ENCODE results near the gene WWC2. TPM values are rescaled to one million over a fixed set of nuclear protein-coding genes. Genes with fewer than 3 reads are reported as not detected.

Gene WWC2
- total RNA-seq, 1 donor = 1.1 TPM

DNA sequence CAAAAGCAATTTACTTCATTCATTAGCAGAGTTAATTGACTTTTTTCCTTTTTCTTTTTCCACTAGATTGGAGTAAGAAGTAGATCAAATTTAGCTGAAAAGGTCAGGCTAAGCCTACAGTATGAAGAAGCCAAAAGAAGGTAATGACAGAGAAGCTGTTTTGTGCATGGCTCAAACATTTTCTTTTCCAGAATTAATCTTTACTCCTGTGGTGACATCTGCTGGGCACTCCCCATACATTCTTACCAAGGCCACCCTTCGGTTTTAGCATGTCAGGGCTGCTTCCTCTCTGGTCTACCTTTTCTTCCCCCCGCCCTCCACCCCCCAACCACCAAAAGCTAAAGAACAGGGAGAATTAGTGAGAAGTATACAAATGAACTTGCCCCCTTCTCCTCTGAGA is 150.8 kb downstream of the WWC2 start:
- DNase-seq (ENCODE audit: low read depth in 2 of 3, low spot score in 2 of 3) = peak in 2 of 3 donors; percentile 47 to 75

- no peak for DNase-seq (ENCODE audit: low read depth in 2 of 3, low spot score in 2 of 3)
Measured at GRCh38 chr4:183250831-183251230, 151.8 kb downstream of the WWC2 start.

DNA sequence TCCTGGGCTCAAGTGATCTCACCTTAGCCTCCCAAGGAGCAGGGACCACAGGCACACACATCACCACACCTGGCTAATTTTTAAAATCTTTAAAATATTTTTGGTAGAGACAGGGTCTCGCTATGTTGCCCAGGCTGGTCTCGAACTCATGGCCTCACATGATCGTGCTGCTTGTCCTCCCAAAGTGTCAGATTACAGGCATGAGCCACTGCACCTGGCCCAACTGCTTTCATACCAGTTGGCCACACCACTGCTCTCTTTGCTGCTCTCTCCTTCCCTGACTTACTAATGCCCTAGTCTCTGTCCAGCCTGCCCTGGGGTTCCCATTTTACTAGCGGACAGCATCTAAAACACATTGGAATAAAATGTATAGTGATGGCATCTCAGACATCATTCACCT is 153.9 kb downstream of the WWC2 start:
- no peak for DNase-seq (ENCODE audit: low read depth in 2 of 3, low spot score in 2 of 3)

DNA sequence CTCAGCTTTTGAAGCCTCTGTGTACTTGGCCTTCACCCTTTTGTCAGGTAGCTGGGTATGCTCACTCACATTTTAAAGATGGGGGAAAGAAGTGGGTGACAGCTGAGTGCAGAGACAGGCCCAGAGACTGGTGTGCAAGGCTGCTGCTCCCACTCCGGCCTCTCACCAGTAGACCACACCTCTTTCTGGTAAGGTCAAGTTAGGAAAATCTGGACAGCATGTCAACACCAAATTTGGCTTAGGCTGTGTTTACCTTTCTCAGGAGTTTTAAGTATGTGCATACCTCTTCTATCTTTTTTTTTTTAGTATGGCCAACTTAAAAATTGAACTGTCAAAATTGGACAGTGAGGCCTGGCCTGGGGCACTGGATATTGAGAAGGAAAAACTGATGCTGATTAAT is 154.4 kb downstream of the WWC2 start:
- no peak for DNase-seq (ENCODE audit: low read depth in 2 of 3, low spot score in 2 of 3)

GRCh38 chr4:183254162-183254561 is 155.1 kb downstream of the WWC2 start:
- no peak for DNase-seq (ENCODE audit: low read depth in 2 of 3, low spot score in 2 of 3)

GRCh38 chr4:183255487-183255886 is 156.4 kb downstream of the WWC2 start:
- DNase-seq (ENCODE audit: low read depth in 2 of 3, low spot score in 2 of 3) = no peak

DNA sequence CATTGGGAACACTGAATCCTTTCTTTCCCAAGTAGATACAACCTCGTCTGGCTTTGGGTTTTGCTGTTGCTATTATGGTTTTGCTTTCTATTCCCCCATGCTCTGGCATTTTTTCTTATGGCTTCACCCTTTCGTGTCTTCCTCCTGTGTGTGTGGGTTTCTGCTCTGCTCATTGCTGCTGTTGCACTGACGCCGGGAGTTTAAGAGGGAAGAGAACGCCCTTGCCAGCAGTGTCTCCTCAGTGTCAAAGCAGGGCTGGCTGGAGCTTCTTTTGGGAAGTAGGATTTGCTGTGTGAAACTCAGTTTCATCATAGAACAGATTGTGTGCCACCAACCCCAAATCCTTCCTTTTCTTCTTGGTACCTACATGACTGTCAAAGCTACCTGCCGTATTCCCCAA is 157.3 kb downstream of the WWC2 start:
- DNase-seq (ENCODE audit: low read depth in 2 of 3, low spot score in 2 of 3) = no peak

DNA sequence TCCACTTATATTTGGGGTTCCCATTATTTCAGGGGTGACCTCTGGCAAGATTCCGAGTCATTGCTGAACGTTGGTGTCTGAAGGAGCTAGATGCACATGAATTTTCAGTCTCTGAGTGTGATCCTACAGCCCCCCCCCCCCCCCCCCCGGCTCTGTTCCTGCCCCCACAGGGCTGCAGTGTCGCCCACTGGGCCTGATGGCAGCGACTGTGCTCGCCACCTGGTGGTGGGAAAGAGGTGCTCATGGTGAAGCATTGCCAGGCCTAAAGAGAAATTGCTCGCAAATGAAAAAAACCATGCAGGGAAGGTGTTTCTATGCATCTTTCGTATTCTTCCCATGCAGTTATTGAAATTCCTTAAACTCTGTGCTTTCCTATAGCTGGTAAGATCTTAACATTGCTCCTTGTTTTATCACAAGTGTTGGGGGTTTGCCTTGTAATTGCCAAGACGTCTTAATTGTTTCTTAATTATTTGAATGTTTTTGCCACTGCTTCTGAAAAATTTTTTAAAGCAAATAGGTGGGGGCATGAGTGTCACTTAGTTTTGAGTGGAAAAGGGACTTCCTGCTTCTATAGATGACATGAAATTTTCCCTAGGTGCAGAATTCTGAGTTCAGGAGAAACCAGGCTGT is 157.8 kb downstream of the WWC2 start:
- DNase-seq (ENCODE audit: low read depth in 2 of 3, low spot score in 2 of 3) = peak in 2 of 3 donors; percentile 60 to 68

DNA sequence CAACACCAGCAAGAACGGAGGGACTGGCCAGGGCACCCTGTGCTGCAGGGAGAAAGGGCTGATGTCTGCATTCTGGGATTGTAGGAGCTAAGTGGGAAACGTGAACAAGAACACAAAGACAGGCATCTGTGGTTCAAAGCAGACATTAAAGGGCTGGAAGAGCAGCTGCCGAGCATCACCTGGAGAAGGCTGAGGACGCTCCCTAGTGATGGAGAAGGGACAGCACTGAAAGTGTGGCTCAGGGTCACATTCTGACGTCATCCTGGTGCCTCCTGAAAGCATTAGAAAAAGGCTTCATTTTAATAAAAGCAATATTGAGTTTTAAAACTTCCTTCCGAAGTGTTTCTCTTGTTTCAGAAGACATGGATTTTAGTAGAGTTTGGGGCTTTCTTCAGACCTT is 158.8 kb downstream of the WWC2 start:
- no peak for DNase-seq (ENCODE audit: low read depth in 2 of 3, low spot score in 2 of 3)

DNA sequence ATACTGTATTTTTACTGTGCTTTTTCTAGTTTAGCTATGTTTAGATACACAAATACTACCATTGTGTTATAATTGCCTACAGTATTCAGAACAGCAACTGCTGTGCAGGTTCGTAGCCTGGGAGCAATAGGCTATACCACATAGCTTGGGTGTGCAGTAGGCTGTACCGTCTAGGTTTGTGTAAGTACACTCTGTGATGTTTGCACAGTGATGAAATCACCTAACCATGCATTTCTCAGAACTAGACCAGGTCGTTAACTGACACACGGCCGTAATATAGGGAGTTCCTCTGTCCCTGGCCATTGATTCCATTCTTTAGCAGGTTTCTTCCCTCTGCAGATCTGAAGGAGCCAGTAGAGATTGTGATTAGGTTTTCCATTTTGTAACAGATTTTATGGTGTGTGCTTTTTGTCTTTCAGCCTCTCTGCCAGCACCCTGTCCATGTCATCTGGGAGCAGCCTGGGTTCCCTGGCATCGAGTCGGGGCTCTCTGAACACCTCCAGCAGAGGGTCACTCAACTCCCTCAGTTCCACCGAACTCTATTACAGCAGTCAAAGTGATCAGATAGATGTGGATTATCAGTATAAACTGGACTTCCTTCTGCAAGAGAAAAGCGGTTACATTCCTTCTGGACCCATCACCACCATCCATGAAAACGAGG is 161.6 kb downstream of the WWC2 start:
- DNase-seq (ENCODE audit: low read depth in 2 of 3, low spot score in 2 of 3) = no peak

- peak; percentile 36 to 90 (median 76) for DNase-seq (ENCODE audit: low read depth in 2 of 3, low spot score in 2 of 3)
Measured at GRCh38 chr4:183261953-183262775, 163.1 kb downstream of the WWC2 start.

- DNase-seq (ENCODE audit: low read depth in 2 of 3, low spot score in 2 of 3) = no peak
Measured at GRCh38 chr4:183262776-183263100, 163.7 kb downstream of the WWC2 start.

DNA sequence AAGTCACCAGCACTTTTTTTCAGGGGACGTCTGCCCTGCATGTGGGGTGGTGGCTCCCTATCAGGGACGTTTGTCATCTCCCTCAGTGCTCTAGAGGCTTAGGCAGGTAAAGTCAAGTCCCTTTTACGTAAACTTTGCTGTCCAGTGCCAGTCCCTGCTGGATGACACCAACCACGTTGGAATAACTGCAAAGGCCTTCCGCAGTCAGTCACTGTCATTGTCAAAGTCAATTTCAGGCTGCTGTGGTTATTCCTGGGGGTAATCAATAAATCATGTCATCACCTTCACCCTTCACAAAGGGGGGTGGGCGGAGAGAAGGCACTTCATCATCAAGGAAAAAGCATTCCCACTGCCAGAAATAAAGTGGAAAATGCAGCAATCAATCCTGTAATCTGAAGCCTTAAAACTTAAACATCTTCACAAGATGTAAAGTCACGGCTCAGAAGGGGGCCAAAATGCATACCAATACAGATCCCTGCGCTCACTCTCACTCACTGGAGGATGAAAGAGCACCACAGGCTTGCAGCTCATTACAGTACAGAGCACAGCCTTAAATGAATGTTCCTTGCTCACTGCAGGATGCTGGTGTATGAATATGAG is 164.8 kb downstream of the WWC2 start:
- DNase-seq (ENCODE audit: low read depth in 2 of 3, low spot score in 2 of 3) = no peak

DNA sequence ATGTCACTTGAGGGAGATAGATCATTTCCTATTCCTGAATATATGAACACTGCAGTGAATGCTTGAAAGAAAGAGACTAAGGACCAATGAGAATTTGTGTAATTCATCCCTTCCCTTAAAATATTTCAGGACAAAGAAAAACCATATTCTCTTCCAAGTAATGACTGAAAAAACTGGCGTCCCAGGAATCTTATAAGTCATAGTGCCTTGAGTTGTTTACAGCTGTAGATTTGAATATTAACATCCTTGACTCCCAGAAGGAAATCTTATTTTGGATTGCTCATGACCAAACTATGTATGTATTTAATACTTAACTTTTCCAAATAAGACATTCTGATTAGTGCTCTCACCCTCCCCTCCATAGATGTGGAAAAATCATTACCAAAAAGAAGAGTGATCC is 165.6 kb downstream of the WWC2 start:
- no peak for DNase-seq (ENCODE audit: low read depth in 2 of 3, low spot score in 2 of 3)

- no peak for DNase-seq (ENCODE audit: low read depth in 2 of 3, low spot score in 2 of 3)
Measured at GRCh38 chr4:183266371-183266770, 167.3 kb downstream of the WWC2 start.

- DNase-seq (ENCODE audit: low read depth in 2 of 3, low spot score in 2 of 3) = no peak
Measured at GRCh38 chr4:183268556-183268955, 169.5 kb downstream of the WWC2 start.

DNA sequence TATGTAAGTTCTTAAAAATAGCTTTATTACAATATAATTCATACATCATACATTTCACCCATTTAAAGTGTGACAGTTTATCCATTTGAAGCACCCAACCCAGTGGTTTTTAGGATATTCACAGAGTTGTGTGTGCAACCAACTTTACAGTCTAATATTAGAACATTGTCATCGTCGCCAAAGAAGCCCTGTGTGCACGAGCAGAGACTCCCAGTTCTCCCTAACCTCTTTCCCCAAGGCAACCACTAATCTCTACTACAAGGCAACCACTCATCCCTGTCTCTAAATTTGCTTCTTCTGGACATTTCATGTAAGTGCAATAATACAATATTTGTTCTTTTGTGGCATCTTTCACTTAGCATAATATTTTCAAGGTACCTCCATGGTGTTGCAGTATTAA is 173.3 kb downstream of the WWC2 start:
- DNase-seq (ENCODE audit: low read depth in 2 of 3, low spot score in 2 of 3) = no peak

GRCh38 chr4:183276106-183276505 is 177.0 kb downstream of the WWC2 start:
- DNase-seq (ENCODE audit: low read depth in 2 of 3, low spot score in 2 of 3) = no peak

- DNase-seq (ENCODE audit: low read depth in 2 of 3, low spot score in 2 of 3) = no peak
Measured at GRCh38 chr4:183284258-183284785, 185.3 kb downstream of the WWC2 start.

- no peak for DNase-seq (ENCODE audit: low read depth in 2 of 3, low spot score in 2 of 3)
Measured at GRCh38 chr4:183284965-183285364, 185.9 kb downstream of the WWC2 start.

- no peak for DNase-seq (ENCODE audit: low read depth in 2 of 3, low spot score in 2 of 3)
Measured at GRCh38 chr4:183285886-183286285, 186.8 kb downstream of the WWC2 start.
